ENCODE measurements around the gene GNL1.
"Not testable (repeated sequence)": the region's sequence is repeated elsewhere in the genome, so short reads cannot be mapped to it uniquely, and the experiment has no call there.

Gene GNL1

GRCh38 chr6:30521952-30522351, 34.3 kb downstream of the GNL1 start:
- DNase-seq, result not testable (repeated sequence)

- not testable (repeated sequence) for DNase-seq
Observed at GRCh38 chr6:30521082-30521481, 35.2 kb downstream of the GNL1 start.

GRCh38 chr6:30520522-30520921, 35.8 kb downstream of the GNL1 start:
- no peak for DNase-seq

DNA sequence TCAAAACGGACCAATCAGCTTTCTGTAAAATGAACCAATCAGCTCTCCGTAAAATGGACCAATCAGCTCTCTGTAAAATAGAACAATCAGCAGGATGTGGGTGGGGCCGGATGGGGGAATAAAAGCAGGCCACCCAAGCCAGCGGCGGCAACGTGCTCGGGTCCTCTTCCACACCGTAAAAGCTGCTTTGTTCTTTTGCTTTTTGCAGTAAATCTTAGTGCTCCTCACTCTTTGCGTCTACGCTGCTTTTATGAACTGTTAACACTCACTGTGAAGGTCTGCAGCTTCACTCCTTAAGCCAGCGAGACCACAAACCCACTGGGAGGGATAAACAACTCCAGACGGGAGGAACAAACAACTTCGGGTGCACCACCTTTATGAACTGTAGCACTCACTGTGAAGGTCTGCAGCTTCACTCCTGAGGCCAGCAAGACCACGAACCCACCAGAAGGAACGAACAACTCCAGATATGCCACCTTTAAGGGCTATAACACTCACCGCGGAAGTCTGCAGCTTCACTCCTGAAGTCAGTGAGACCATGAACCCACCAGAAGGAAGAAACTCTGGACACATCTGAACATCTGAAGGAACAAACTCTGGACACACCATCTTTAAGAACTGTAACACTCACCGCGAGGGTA, 37.7 kb downstream of the GNL1 start:
- not testable (repeated sequence) for DNase-seq

- DNase-seq, result not testable (repeated sequence)
Observed at GRCh38 chr6:30517767-30518504, 38.4 kb downstream of the GNL1 start.

- not testable (repeated sequence) for DNase-seq
Observed at GRCh38 chr6:30516754-30517076, 39.6 kb downstream of the GNL1 start.

DNA sequence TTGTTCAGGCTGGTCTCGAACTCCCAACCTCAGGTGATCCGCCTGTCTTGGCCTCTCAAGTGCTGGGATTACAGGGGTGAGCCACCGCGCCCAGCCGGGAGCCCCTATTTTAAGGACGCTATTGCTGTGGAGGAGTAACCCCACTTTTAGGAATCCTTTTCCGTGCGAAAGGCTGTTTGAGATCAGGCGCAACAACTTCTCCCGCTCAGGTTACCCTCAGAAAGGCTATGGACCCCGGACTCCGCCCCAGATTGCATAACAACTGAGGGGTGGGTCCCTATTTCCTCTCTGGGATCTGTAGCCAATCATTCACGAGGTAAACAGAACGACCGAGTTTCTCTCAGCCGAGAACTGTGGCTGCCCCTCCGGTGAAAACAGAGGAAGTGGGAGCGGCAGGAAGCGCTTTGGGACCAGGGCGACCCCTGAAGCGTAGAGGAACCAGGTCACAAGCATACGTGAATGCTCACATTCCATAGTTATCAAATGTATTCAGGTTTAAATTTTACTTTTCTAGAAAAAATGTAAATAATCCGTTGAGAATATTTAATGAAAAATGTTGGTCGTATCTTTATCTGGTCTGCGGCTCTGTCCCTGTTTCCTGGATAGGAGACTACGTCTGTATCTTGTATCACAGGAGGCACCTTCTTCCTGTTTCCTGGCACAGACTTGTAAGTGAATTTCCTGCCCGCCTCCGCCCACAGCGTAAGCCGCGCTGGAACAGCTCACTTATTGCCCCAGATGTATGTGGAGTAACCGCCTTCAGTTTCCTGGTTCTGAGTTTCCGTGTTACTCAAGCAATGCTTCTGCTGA, 40.1 kb downstream of the GNL1 start:
- peak; percentile 94 for DNase-seq

DNA sequence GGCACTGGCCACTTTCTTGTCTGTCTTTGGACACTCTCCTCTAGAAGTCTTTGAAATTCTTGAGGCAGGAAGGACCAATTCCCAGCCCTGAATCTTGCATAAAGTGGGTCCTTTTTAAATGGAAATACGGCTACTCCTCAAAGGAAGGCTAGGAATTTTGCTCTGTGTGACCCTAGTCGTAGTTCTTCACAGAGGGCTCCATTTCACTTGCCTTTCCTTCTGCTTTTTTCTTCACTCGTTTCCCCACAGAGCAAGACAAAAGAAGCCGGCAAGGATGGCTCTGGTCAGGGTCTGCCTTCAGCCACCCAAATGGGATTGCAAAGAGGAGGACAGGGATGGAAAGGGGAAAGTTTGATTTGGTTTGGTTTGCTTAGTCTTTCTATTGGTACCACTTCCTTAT, 41.2 kb downstream of the GNL1 start:
- no peak for DNase-seq

DNA sequence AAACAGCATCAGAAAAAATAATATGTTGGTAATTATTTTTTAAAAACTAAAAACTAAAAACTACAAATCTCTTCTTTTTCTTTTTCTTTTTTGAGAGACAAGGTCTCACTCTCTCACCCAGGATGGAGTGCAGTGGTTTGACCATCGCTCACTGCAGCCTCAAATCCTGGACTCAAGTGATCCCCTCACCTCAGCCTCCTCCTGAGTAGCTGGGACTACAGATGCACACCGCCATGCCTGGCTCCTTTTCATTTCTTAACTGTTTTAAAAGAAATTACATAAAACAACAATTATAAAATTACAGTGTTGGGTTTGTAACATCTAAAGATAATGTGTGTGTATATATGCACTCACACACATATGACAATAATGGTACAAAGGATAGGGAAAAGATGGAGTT, 42.8 kb downstream of the GNL1 start:
- DNase-seq, result no peak

- no peak for DNase-seq
Observed at GRCh38 chr6:30511169-30511546, 45.1 kb downstream of the GNL1 start.

- no peak for DNase-seq
Observed at GRCh38 chr6:30510419-30511168, 45.7 kb downstream of the GNL1 start.

DNA sequence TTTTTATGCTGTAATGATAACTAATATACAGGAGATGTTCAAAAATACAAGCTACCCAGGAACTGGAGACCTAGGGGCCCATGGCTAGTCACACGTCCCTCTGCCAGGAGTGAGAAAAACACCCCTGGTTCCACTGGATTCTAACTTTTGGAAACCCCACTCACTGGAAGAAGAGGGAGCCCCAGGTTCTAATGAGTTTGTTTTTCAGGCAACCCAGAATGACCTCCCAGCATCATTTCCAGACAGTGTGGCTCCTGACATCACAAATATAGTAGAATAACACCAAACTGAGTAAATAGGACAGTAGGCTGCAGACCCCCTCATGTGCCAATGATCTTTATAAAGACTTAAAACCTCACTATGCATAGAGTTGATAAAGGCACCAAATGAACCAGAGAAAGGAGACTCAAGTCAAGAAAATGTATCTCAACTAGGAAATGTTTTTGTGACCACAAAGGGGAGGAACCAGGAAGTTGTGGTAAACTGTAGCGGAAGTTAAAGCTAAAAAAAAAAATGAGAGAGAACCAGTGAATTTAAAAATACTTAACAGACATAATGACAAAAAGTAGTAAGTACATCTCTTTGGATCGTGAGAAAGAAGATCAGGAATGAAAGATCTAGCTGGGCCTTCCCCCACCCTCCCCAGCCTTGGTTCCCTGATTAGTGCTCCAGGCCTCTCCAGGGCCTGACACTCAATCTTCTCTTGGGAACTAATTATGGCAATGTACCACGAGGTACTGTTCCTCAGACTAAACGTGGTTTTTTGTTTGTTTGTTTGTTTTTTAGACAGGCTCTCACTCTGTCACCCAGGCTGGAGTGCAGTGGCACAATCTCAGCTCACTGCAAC, 47.2 kb downstream of the GNL1 start:
- DNase-seq, result no peak

- DNase-seq, result no peak
Observed at GRCh38 chr6:30507849-30508827, 48.2 kb downstream of the GNL1 start.

- DNase-seq, result no peak
Observed at GRCh38 chr6:30500421-30501355, 55.6 kb downstream of the GNL1 start.

- not testable (repeated sequence) for DNase-seq
Observed at GRCh38 chr6:30498705-30499104, 57.6 kb downstream of the GNL1 start.

DNA sequence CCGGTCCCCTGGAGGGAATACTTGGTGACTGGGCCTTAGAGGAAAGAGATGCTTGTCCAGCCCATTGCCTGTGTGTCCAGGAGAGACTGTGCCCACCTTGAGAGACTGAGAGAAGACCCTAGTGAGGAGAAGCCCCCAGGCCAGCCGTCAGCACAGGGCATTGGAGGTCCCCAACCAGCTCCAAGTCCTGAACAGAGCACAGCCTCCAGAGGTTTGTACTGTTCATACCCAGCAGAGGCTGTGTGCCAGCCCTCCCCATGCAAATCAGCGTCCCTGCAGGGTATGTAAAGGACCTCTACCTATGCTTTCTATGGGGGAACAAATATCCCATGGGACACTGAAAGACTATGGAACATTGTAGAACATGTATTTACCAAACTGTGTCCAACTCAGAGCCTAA, 58.6 kb downstream of the GNL1 start:
- no peak for DNase-seq

DNA sequence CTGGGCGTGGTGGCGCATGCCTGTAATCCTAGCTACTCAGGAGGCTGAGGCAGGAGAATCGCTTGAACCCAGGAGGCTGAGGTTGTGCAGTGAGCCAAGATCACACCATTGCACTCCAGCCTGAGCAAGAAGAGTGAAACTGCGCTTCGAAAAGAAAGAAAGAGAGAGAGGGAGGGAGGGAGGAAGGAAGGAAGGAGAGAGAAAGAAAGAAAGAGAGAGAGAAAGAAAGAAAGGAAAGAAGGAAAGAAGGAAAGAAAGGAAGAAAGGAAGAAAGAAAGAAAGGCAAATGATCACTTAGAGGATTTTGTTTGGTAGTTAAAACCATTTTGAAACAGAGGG, 59.1 kb downstream of the GNL1 start:
- not testable (repeated sequence) for DNase-seq

DNA sequence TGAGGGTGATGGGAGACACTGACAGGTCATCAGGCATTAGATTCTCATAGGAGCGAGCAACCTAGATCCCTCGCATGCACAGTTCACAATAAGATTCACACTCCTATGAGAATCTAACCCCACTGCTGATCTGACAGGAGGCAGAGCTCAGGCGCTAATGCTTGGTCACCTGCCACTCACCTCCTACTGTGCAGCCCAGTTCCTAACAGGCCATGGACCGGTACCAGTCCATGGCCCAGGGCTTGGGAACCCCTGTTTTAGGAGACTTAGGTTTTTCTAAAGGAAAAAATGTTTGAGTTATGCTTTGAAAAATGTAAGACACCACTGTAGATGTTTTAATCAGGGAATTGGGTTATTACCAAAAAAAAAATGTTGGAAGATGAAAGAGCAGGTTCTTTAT, 60.3 kb downstream of the GNL1 start:
- DNase-seq, result no peak

DNA sequence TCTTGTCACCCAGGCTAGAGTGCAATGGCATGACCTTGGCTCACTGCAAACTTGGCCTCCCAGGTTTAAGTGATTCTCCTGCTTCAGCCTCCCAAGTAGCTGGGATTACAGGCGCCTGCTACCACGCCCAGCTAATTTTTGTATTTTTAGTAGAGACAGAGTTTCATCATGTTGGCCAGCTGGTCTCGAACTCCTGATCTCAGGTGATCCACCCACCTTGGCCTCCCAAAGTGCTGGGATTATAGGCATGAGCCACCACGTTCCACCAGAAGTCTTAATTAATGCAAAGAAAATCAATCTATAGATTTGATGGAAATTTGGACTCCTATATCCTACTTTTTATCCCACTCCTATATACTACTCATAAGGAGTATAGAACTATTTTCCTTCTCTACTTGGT, 61.2 kb downstream of the GNL1 start:
- DNase-seq, result not testable (repeated sequence)

- no peak for DNase-seq
Observed at GRCh38 chr6:30494291-30494861, 61.9 kb downstream of the GNL1 start.
